Pons (tissue), 1 donor: Measurements from ENCODE around the gene MRPL24.
A peak's percentile ranks its signal among the peaks of the same experiment; 100 is the strongest.
"Not testable (repeated sequence)": the region's sequence is repeated elsewhere in the genome, so short reads cannot be mapped to it uniquely, and the experiment has no call there.

ENCODE experiments used
- DNase-seq: peaks from one replicate; pipeline ENCODE4 v3.0.0-alpha.2; 2016; ENCODE audit warnings: low spot score

Gene MRPL24

DNA sequence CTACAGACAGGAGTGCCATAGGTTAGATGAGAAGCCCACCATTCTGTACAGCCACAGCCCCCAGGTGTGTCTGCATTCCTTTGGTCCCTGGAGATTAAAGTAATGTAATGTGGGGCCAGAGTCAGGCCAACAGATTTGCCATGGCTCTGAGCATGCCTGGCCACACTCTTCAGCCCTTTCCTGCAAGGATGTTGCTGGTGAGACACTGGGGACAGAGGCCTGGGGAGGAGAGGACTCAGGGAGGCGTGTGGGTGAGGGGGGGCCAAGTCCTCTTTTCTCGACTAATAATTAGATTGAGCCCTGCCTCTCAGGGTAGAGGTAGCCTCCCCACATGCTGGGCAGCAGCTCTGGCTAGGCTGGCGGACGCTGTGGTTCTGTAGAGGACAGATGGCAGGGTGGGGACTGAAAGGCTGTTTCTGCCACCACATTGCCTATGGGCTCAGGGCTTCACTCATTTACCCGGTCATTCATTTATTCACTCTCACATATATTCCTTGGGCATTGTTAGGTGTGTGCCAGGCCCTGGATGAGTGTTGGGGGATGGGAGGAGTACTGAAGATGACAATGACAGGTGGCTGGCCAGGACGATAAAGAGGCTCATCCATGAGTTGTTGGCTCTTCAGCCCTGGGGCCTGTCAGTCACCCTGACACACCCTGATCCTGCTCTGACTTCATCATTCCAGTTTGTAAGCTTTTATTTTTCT lies 19.4 kb upstream of the MRPL24 start:
- DNase-seq, result no peak

DNA sequence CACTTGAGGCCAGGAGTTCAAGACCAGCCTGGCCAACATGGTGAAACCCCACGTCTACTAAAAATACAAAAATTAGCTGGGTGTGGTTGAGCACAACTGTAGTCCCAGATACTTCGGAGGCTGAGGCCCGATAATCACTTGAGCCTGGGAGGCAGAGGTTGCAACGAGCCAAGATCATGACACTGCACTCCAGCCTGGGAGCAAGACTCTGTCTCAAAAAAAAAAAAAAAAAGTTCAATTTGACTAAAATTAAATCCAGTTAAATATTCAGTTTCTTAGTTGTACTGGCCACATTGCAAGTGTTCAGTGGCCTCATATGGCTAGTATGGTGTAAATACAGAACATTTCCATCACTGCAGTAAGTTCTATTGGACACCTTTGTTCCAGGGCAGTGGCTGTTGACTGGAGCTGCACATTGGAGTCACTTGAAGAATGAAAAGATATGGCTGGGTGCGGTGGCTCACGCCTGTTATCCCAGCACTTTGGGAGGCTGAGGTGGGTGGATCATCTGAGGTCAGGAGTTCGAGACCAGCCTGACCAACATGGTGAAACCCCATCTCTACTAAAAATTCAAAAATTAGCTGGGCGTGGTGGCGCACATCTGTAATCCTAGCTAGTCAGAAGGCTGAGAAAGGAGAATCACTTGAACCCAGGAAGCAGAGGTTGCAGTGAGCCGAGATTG lies 16.8 kb upstream of the MRPL24 start:
- not testable (repeated sequence) for DNase-seq

DNA sequence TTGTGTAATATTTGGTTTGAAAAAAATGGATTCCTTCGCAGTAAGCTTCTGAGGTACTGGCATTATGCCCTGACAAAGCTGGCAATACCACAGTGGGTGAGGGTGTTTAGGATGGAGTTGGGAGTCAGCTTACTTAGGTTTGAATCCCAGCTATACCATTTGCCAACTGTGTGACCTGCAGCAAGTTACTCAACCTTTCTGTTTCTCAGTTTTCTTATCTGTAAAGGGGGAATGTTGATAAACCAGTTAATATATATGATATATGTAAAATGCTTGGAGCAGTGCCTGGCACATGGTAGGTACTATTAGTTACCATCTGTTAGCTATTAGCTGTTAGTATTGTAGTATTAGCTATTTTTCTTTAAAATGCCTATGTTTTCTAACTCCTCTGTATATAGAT lies 15.5 kb upstream of the MRPL24 start:
- no peak for DNase-seq

DNA sequence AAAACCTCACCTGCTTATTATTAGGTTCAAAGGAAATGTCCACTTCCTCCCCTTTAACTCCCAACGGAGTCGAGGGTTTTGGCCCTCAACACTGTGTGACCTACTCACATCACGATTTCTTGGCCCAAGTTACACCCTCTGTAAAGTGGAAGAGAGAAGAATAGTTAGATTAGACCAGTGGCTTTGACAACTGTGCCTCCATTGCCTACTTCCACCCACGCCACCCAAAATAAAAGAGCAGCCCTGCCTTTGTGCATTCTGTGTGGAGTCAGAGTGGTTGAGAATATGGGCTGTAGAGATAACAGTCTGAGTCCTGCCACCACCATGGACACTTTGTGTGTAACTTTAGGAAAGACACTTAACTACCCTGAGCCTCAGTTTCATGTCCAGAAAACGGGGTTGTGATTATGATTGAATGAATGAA lies 14.7 kb upstream of the MRPL24 start:
- no peak for DNase-seq

DNA sequence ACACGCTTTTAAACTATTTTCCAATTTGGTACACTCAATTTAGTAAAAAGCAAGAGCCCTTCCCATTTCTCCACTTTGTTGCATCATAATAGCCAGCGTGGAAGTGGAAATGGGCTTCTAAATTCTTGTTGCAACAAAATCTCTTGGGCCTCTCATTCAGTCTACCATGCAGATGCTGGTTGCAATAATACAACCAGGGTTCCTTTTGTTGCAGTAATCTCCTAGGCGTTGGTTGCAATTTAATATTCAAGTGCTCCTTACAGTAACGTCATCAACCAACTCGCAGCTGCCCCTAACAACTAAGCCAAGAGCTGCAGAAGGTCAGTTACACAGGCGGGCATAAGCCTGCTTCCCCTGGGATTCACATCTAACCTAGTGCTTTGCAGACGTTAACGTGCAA lies 13.3 kb upstream of the MRPL24 start:
- no peak for DNase-seq

DNA sequence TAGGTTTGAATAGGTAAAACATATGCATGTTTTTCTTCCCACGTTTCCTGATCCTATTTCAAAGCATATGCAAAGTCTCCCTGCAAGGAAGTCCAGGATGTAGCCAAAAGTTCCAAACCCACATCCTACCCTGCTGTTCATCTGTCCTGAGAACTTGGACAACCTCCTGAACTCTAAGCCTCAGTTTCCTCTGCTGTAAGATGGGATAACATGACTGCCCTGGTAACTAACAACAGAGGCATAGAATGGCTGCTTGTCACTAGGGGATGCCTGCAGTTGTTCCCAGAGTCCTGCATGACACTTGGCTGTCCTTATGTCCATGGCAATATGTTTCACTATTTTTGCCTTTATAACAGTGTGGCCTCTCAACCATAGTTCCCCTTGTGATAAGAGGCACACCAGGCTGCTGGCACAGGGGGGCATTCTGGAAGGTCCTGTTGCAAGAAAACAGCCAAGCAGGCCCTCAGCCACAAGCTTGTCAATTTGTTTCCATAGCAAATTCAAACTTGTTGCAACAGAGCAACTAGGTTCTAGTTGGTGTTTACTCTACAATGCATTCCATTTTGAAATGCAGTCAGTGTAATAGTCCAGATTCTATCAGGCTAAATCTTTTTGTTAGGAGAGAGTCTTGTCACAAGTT lies 12.1 kb upstream of the MRPL24 start:
- no peak for DNase-seq

DNA sequence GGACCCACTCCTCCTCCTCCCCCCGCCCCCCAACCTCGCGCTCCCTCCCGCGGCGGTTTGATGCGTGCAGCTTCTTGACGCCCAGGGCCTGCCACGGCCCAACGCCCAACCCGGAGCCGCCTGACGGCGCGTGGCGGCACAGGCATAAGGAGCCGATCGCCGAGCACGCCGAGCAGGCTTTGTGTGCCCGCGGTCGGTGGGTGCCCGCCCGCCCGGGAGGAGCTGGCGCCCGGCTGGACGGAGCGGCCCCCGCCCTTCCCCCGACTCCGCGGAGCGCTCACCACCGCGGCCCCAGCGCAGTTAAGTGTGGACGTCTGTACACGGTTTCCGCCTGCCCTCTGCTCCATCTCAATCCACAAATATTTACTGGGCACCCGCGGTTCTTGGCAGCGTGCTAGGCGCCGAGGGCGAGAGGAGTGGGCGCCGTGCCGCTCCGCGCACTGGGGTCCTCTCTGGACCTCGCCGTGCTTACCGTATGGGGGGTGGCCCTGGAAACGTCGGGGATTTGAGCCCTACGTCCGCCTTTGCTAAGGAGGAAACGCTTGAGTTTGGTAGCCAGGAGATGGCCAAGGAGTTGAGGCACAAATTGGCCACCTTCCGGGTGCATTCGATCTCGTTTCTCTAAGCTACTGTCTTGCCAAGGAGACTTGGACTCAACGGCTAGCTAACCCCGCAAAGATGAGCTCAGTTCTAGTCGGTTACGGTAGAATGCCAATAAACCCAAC lies 11.0 kb upstream of the MRPL24 start:
- DNase-seq, result peak; percentile 96

DNA sequence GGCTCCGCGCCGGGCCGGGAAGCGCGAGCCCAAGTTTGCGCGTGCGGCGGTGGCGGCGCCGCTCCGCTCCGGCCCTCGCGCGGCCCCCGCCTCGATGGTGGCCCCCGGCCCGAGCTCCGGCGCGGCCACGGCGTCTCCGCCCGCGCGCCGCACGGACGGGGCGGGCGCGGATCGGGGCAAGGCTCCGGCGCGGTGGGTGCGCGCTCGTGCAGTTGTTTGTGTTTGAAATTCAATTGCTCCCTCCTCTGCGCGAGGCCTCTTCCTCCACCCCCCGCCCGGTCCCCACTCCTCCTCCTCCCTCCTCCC lies 10.5 kb upstream of the MRPL24 start, which contains the start of gene HDGF:
Gene HDGF, minus strand, starts transcription at position 225 of the 306 bp plus-strand sequence. CDS start 246 bp downstream, outside the sequence.
- no peak for DNase-seq

DNA sequence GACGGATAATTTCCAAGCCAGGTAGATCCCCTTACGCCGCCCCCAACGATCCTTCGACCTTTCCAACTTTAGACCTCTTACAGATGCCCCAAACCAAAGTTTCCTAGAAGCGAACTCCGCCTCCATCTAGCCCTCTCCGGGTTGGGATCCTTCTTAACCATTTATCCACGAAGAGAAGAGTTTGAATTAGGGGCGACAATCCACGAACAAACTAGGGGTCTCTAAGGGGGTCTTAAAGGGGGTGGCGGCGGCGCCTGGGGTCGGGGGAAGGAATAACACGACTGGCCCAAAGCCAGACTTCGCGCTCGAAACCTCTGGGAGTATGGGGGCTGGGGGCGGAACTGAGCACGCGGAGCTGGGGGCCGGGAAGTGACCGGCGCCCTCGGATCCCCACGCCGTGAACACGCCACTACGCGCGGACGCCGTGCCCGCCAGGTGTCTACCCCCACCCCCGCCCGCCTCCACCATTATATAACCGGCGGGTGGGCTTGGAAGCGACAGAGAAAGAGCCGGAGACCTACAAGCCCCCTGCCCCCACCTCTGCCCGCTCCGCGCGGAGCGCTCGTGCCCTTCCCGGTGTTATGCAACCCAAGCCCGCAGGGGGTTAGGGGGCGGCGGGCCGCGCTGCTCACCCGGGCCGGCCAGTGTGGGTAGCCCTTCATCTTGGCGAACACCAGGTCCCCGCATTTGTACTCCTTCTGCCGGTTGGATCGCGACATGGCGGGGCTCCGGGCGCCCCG lies 10.0 kb upstream of the MRPL24 start:
- no peak for DNase-seq

DNA sequence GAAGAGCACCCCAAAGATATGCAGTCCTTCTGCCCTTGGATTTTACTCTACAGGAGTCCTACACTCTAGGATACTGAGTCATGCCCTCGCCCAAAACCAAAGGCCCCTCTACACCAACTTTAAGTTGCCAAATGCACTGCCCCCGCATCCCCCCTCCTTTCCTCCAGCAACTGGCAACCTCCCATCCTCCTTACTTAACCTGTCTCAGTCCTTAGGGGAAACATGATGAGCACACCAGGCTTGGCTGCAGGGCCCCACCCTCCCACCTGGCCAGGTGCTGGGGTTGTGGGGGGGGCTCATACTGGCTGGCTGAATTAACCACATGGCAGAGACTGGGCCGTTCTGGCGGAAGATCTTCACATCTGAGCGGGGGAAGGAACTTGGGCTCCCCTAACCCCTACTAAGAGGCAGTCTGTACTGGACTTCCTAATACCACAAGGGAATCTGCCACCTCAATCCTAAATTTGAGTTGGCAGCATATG lies 9.3 kb upstream of the MRPL24 start:
- no peak for DNase-seq

DNA sequence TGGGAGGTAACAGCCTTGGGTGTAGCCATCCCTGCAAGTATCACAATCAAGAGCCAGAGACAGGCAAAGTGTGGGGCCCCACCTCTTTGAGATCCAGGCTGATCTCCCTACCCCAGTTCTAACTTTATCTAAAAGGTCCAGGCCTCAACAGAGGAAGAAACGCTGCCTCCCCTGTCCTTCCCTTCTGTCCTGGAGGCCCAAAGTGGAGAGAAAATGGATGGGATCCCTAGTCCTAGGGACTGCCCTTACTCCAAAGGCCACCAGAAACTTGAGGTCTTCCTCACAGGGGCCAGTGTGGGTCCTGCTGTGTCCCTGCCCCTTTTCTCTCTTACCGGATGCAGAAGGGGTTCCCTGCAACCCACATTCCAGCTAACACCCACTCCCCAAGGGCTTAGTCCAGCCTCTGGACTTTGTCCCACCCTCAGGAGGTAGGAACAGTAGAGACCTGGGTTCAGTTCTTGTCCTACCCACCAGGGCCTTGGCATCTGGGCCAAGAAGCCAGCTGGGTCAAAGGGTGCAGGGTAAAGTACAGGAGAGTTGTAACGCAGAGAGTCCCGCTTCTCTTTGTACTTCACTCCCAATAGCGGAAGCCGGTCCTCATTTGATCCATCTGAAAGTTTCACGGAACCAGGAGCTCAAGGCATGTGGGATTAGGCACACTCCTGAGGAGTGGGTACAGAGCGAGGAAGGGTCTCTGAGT lies 8.7 kb upstream of the MRPL24 start:
- DNase-seq, result no peak

DNA sequence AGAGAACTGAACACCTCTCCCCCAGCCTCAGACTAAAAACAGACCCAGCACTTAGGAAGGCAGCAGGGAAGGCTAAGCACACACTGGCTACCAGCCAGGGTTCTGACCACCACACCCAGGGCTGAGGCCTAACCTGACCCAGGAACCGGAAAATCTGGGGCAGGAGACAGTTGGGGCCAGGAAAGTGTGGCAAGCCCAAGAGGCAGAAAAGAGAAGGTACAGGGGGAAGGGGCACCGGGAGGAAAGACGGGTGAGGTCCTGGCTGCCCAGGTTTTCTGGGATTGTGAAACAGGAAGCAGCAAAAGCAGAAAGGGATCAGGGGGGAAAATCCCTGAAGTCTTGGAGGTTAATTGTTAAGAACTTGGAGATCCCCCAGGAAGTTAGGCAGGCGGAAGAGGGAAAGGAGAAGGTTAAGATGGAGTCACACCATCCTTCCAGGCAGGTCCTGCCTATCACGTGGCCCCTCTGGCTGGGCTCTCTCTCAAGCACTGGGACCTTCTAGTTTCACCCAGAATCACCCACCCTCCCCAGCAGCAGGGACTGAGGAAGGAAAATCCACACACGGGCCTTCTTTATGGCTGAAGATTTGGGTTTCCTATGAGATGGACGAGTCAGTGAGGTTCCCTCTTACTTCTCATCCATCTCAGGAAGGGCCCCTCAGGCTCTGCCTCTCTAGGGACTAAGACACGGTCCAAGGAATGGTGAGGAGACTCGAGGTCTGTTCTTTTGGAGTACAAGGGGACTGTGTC lies 8.0 kb upstream of the MRPL24 start:
- DNase-seq, result peak; percentile 56

DNA sequence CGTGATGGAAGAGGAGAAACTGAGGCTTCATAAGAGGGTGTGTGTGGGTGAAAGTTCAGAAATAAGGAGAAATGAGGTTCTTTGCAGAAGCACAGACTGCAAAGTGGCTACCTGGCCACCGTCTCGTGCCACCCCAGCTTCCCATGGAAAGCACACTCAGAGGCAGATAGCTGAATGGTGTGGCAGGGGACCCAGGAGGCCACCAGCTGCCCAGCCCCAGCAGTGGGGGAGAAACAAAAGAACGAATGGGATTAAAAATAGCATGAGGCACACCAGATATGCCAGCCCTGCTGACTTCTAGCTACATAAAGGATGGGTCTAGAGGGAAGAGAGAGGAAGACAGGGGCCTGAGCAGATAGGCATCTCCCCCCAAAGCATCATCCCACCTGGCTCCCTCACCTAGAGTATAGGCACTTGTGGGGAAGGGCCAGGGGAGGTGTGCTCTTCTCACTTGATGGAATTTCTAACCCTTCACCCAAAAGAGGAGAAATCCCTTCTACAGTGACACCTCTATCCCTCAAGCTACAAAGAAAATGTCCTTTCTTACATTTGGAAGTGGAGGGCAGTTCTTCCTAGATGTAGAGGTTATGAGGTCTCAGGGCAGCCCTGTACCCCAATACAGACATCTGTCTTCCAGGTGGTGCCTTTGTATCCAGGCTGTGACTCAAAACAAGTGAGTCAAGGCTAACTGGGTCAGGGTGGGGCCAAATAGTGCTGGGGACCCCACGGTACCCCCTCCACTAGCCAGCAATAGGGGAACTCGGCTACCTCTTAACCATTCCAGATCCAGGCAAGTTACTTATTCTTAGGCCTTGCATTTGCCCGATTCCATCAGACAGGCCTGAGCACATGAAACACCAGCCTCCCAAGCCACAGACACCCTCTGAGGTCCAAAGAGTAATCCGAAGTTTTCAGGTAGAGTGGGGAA lies 7.1 kb upstream of the MRPL24 start:
- DNase-seq, result no peak

DNA sequence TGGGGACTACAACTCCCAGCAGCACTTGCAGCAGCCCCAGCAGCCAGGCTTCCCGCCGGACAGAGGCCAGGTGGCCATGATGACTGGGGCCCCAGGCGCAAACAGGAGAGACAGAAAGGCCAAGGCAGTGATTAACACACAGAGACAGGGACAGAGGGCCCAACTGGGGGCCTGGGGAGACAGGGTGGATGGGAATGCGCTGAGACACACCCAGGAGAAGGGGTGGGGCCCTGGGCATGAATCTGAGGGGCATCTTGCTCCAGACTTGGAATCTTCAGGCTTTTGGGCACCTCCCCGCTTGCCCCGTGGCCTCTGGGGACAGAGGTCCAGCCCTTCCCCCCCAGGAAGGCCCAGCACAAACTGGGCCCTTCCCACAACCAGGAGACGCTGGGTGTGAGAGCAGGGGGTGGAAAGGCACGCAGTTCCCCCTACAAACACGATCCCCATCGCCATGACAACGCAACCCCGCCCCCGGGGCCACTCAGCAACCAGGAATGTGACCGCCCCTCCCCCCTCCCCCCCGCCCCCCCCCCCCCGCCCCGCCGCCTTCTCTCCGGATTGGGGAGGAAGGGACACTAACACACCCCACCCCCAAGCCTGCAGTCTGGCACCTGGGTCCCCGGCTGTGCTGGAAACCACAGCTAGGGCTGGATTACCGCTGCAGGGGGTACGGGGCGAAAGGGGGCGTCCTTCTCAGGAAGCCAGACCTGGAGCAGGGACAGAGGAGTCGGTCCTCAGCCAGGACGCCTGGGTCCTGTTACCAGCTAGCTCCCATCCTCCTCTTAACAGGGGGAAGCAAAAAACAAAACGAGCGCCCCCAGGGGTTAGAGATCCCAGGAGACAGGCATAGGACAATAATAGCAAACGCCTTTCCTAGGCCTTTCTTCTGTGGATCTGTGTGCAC lies 6.1 kb upstream of the MRPL24 start:
- DNase-seq, result peak; percentile 71

DNA sequence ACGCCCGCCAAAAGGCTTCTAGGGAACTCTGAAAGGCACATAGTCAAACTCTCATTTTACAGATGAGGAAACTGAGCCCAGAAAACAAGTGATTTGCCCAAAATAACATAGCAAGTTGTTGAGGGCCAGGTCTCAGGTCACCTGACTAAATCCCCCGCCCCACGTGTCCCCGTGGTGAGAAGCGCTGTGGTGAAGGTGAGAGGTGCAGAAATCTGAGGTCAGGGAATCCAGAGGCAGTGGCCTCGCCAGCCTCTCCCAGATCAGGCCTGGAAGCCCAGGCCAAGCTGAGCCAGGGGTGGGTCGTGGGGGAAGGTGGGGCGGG lies 5.5 kb upstream of the MRPL24 start:
- DNase-seq, result no peak

DNA sequence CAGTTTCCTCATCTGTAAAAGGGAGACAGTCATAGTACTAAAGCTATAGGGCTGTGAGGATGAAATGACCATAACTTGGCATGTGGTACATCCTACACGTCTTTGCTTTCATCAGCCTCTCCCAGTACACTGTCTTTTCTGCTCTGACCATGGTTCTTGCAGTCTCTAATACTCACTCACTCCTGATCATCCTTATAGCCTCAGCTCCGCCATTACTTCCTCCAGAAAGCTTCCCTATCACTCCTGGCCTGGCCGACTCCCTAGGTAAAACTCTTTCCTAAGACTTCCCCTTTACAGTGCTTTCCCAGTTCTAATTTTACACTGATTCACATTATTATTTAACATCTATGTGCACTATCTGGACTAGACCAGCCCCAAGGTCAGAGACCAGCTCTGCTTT lies 5.0 kb upstream of the MRPL24 start:
- DNase-seq, result no peak

DNA sequence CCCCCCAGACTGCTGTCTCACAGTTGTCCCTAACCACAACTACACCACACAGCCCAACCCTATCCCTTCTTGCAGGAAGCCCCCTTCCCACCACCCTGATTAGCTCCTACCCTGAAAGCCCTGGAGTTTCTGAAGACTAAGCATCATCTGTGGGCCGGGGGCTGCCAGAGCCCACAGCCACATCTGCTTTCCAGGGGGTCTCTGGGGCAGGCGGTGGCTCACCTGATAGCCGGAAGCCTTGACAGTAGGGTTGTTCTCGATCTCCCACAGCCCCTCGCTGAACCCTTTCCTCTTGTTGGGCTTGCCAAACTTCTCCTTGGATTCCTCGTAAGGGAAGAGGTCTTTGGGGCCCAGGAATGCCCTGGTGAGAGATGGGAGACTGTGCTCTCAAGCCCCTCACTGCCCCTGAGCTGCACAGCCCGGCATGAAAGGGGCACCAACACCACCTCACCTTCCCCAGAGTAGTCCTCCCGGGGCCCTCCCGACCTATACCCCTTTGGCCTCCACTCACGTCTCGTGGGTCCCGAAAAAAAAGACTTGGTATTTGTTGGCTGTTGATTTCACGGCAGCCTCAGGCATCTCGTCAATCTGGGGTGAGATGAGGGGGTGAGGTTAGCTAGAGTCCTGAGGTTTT lies 4.0 kb upstream of the MRPL24 start:
- DNase-seq, result no peak

DNA sequence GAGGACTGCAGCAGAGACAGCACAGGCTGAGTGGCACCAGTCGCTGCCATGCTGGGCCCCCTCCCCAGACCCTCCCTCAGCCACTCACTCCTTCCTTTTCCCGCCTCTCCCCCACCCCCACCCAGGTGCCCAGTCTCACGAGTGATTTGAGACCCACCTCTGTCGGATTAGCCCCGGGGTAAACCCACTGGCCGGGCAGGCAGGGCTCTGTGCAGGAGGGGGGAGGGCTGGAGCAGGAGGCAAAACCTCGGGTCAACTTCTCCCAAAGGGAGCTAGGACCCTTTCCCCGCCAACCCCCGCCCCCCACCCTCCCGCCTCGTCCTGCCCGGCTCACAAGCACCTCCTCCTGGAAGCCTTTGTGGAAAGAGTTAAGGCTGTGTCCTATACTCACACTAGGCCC lies 3.5 kb upstream of the MRPL24 start:
- DNase-seq, result no peak
